GM18873 (cell line): Measurements from ENCODE around the gene NPLOC4.

Experiments
- ATAC-seq: cut with Tn5 transposase; IDR thresholded peaks from one replicate; pipeline ENCODE4 v1.9.1; 2021; ENCODE audit warnings: mild to moderate bottlenecking, moderate library complexity, moderate number of reproducible peaks; ENCODE audit not compliant: unreplicated experiment, low FRiP score

Gene NPLOC4

GRCh38 chr17:81552244-81553017 lies 84.5 kb downstream of the NPLOC4 start, which contains the start of gene FAAP100:
Gene FAAP100, minus strand, starts transcription at chr17:81552353. Its CDS starts 23 bp downstream, at chr17:81552330.
- ATAC-seq, result peak; percentile 36

- ATAC-seq, result peak; percentile 29
These were observed 85.3 kb downstream of the NPLOC4 start for GRCh38 chr17:81551458-81552243.

GRCh38 chr17:81550830-81551457 lies 86.0 kb downstream of the NPLOC4 start:
- ATAC-seq, result no peak

GRCh38 chr17:81550285-81550684 lies 86.6 kb downstream of the NPLOC4 start:
- ATAC-seq, result no peak

GRCh38 chr17:81549826-81550225 lies 87.1 kb downstream of the NPLOC4 start:
- no peak for ATAC-seq

GRCh38 chr17:81549031-81549557 lies 87.8 kb downstream of the NPLOC4 start:
- ATAC-seq, result no peak

GRCh38 chr17:81547614-81547982 lies 89.3 kb downstream of the NPLOC4 start:
- no peak for ATAC-seq

- ATAC-seq, result no peak
These were observed 89.9 kb downstream of the NPLOC4 start for GRCh38 chr17:81546906-81547613.

- ATAC-seq, result no peak
These were observed 91.6 kb downstream of the NPLOC4 start for GRCh38 chr17:81545160-81545949.

GRCh38 chr17:81544281-81544974 lies 92.5 kb downstream of the NPLOC4 start:
- ATAC-seq, result no peak

GRCh38 chr17:81543756-81544155 lies 93.2 kb downstream of the NPLOC4 start:
- ATAC-seq, result no peak

- no peak for ATAC-seq
These were observed 93.6 kb downstream of the NPLOC4 start for GRCh38 chr17:81543339-81543675.

- no peak for ATAC-seq
These were observed 94.2 kb downstream of the NPLOC4 start for GRCh38 chr17:81542431-81543338.

GRCh38 chr17:81541123-81541522 lies 95.8 kb downstream of the NPLOC4 start:
- ATAC-seq, result no peak

- no peak for ATAC-seq
These were observed 96.3 kb downstream of the NPLOC4 start for GRCh38 chr17:81540676-81541027.

GRCh38 chr17:81539961-81540675 lies 96.8 kb downstream of the NPLOC4 start:
- ATAC-seq, result no peak

GRCh38 chr17:81539571-81539900 lies 97.4 kb downstream of the NPLOC4 start:
- ATAC-seq, result no peak
